GM18951 (cell line): ENCODE measurements around the gene RREB1.

Source experiments
- POLR2A ChIP-seq: IDR thresholded peaks from 4 replicates; pipeline ENCODE4 v1.6.1; 2011; ENCODE audit warnings: mild to moderate bottlenecking; ENCODE audit not compliant: insufficient read length, insufficient read depth; ENCODE audit errors: extremely low read depth
- in situ Hi-C: fragments of 300-500 bp; cut with MboI; formaldehyde crosslinking; loops from one replicate; pipeline ENCODE4 v1.12.0; 2022; ENCODE audit warnings: low sequenced_read_pairs, mixed read lengths, inconsistent platforms; ENCODE audit not compliant: unreplicated experiment

RREB1 gene

DNA sequence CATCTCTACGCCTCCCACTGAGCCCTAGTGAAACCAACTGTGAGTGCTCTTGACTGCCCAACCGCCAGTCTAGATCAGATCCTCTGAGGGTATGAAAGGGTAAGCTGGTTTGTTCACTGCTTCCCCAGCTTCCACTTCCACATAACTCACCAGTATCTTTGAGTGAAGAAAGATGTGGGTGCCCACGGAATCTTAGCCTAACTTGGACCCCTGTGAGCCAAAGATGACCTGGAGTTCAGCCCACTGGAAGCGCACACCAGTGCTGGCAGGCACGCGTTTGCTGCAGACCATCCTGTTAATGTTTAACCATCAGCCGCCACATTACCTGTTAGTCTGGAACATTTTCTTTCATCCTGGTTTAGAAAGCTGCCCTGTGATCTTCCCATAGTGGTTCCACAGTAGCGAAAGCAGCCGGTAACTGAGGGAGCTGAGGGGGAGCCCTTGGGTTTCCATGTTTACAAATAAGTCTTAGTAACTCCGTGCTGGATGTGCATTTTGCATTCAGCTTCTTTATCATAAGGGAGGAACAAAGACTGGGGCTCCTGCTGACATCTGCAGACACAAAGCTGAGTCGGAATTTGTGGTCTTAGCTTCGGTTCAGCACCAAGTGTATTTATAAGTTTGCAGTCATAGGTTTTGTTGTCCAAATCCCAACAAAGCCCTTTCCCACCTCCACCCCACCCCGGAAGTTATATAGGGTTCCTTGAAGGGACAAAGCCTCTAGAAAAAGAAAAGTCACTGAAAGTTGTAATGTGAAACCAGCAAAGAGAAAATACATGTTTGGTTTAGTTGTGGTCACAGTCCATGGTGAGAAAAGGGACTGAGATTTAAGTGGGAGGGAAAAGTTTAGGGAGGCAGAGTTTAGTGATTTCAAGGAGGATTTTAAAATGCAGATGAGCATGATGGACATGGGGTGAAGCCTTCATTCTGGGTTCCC, 134.2 kb downstream of the RREB1 start:
- no peak for TF ChIP-seq POLR2A
- in situ Hi-C loops, result loop anchor here (10.0 kb wide), 1 partner anchor 517 kb away; no protein-coding TSS in a partner anchor

DNA sequence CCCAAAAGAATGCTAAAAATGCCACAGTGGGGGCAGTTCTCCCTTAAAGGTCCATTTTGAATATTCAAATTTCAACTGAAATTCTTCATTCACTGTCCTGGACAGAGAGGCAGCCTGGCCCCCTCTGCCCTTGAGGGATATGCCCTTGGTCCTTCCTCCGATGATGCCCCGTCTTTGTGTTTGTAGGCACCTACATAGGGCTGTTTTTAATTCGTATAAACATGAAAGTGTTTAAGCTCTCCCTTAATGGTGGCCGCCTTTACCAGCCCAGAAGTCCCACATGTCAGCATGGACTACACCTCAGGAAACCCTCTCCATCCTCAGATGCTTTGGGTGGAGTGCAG, 135.0 kb downstream of the RREB1 start:
- in situ Hi-C loops, result loop anchor here (10.0 kb wide), 1 partner anchor 518 kb away; no protein-coding TSS in a partner anchor

DNA sequence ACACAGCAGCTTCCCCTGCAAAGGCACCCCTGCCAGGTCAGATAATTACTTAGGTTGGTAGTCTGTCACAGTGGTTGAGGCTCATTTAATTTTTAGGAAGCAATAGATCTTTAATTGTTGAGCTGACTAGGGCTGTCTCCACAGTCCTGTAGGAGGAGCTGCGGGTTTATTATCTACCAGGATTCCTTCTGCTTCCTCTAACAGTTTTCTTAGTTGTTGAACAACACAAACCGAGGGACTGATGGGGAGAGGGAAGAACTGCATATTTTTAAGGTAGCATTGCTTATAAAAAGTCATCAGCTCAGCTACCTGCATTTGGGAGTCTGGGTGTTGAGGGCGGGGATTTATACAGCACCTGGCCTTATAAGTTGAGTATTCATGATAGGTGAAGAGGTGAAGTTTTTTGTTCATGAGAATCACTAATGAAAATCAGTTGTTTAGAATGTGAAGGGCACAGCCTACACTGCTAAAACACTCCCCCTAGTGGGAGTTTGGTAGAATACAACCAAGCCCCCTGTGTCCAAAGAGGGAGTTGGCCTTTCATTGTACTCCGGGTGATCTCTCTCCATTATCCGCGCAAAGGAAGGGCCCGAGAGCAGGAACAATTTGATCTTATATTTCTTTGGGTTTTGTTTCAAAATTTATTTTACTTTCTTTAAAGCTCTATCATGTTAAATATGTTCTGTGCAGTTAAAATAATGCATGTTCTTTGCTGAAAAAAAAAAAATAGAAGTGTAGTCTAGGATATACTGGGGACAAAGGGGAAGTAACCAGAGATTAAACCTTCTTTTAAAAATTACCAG, 135.6 kb downstream of the RREB1 start:
- in situ Hi-C loops, result loop anchor here (10.0 kb wide), 1 partner anchor 519 kb away; no protein-coding TSS in a partner anchor
- TF ChIP-seq POLR2A, result no peak

More for the DNA sequence above, 135.0 kb downstream of the RREB1 start:
- no peak for TF ChIP-seq POLR2A

DNA sequence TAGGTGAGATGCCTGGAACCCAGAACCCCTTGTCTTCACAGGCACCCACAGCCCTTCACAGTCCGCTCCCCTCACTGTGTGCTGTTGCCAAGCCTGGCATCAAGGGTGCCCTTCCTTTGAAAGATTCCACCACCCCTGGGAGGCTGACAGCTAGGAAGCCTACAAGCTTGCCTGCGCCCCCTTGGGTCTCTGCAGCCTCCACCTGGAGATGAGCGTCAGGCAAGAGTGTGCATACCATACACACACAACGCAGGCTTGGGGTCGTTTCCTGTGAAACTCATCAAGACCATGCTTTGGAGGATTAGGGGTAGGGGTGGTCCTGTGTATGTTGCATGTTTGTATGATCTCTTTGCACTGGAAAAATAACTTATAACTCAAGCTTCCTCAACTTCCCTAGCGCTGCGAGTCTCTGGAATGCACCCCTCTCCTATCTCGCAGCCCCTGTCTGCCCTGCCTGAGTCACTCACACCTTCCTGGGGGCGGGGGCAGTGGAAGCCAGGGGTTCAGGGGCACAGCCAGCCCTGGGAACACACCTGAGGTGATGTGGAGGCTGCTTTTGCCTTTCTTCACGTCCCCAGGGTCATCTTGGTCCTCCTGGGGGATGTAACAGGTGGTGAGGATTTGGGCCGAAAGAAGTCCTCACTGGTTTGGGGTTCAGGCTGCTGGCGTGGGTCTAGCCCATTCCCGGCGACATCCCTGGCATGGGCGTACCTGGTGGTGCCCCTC, 138.1 kb downstream of the RREB1 start:
- in situ Hi-C loops, result loop anchor here (10.0 kb wide), 1 partner anchor 521 kb away; no protein-coding TSS in a partner anchor
- no peak for TF ChIP-seq POLR2A

DNA sequence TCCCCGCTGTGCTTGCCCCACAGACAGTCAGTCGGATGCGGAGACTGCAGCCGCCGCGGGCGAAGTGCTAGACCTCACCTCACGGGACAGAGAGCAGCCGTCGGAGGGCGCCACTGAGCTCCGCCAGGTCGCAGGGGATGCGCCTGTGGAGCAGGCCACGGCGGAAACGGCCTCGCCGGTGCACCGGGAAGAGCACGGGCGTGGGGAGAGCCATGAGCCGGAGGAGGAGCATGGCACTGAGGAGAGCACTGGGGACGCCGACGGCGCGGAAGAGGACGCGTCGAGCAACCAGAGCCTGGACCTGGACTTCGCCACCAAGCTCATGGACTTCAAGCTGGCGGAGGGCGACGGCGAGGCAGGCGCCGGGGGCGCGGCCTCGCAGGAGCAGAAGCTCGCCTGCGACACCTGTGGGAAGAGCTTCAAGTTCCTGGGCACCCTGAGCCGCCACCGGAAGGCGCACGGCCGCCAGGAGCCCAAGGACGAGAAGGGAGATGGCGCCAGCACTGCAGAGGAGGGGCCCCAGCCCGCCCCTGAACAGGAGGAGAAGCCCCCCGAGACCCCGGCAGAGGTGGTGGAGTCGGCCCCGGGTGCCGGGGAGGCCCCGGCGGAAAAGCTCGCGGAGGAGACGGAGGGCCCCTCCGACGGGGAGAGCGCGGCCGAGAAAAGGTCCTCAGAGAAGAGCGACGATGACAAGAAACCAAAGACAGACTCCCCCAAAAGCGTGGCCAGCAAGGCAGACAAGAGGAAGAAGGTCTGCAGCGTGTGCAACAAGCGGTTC, 138.8 kb downstream of the RREB1 start:
- no peak for TF ChIP-seq POLR2A
- in situ Hi-C loops, result loop anchor here (10.0 kb wide), 1 partner anchor 522 kb away; no protein-coding TSS in a partner anchor

DNA sequence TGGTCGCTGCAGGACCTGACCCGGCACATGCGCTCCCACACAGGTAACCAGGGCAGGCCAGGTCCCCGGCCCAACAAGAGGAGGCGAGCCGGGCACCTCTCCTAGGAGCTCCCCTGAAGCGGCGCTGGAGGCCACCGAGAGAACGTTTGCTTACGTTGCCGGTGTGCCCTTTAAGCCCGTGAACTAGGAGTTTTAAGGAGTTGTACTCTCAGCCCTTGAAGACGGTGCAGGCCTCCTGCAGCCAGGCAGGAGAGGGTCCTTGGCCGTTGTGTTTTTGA, 139.4 kb downstream of the RREB1 start:
- TF ChIP-seq POLR2A, result no peak
- in situ Hi-C loops, result loop anchor here (10.0 kb wide), 1 partner anchor 522 kb away; no protein-coding TSS in a partner anchor

DNA sequence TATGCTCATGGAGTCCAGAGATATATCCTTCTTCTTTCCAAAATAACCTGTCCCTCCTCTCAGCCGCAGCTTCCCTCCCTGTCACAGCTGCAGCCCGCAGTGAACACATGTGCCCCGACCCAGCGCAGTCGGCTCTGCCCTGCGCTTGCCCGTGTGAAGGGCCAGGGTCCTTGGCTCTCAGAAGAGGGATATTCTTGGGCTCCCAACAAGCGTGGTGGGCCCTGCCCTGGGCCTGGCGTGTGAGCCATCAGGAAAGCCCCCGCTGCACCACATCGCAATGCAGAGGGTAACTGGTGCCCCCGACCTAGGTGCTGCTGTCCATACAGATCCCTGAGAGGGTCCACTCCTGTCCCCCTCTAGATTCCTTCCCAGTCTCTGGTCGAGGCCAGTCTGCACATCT, 140.1 kb downstream of the RREB1 start:
- in situ Hi-C loops, result loop anchor here (10.0 kb wide), 1 partner anchor 523 kb away; no protein-coding TSS in a partner anchor
- TF ChIP-seq POLR2A, result no peak

DNA sequence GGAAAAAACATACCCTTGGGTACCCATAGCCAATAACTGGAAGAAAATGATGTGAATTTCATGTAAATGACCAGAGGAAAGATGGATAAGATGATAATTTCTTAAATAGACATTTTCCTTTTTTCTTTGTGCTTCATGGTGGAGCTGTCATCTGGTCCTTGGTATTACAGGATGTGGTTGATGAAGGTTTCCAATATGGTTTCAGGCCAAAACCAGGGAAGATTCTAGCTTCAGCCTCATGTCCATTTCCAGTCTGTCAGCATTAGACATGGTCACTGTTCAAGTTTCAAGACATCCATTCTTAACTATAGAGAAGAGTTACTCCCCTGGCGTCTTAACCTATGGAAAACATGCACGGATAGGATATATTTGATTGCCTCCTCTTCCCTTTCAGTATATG, 141.6 kb downstream of the RREB1 start:
- in situ Hi-C loops, result loop anchor here (10.0 kb wide), 1 partner anchor 525 kb away; no protein-coding TSS in a partner anchor
- no peak for TF ChIP-seq POLR2A

DNA sequence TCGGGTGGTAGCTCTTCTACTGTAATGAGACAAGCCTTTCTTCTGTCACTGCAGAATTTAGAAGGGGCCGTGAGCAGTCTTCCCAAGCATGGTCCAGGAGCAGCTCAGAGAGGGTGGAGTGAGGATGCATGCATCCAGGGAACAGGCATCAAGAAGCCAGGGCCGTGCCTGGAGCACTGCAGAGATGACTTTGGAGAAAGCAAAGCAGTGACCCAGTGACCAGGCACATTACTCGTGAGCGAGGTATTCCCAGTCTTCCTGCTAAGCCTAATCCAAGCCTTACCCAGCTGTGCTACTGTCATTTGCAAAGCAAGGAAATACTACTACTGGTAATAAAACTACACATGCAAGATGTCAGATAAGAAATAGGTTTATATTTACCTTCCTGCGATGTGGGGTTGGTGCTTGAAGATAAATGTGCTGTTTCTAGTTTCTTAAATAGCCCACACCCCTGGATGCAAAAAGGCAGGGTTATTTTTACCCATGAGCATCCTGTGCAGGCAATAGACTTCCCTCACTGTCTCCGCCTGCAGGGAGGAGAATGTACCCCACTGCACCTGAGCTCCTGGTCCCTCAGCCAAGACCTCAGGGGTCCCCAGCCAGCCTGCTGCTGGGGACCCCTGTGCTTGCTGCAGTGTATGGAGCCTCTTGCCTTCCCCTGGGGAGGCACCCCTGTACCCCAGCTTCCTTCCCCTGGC, 142.3 kb downstream of the RREB1 start:
- in situ Hi-C loops, result loop anchor here (10.0 kb wide), 1 partner anchor 525 kb away; no protein-coding TSS in a partner anchor
- TF ChIP-seq POLR2A, result no peak

DNA sequence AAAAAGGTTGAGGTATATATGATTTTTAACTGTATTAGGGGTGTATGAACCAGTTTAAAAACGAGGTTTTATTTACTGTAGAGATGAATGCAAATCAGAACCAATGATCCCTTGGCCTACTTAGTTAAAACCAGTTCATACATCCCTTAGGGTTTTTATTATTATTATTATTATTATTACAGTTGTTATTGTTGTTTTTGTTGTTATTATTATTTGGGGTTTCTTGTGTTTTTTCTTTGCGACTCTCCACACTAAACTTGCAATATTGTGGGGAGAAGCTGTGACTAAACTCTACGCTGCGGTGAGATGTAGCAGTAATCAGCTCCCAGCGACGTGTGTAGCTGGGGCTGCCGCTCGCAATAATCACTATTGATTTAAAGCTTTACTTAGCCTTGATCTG, 143.1 kb downstream of the RREB1 start:
- TF ChIP-seq POLR2A, result no peak
- in situ Hi-C loops, result no loop called here

DNA sequence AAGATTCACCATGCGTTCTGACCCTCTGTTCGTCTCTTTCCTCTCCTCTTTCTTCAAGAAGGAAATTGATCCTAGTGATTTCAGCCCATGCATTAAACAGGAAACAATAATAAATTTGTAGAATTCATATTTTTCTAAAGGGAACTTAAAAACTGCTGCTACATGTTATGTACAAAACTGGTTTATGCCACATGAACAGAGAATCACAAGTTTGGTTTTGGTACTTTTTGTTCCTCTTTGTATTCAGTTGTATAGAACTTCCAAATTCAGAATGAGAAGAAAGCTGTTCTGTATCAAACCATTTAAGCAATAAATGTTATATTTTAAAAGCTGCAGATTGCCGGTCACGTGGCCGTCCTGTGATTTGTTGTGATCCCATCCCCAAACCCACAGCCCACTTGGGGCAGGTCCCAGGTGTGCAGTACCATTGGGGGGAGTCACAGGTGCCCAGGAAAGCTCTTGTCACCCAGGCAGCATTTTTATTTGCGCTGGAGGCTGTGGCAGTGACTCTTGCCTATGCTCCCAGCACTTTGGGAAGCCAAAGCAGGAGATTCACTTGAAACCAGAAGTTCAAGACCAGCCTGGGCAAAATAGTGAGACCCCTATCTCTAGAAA, 144.0 kb downstream of the RREB1 start:
- in situ Hi-C loops, result no loop called here
- no peak for TF ChIP-seq POLR2A
